GM19351 (cell line): ENCODE measurements around the gene FAM237B.

Experiments used
- ATAC-seq: cut with Tn5 transposase; IDR thresholded peaks from one replicate; pipeline ENCODE4 v1.9.1; 2021; ENCODE audit warnings: mild to moderate bottlenecking, moderate library complexity; ENCODE audit not compliant: unreplicated experiment

Gene FAM237B

GRCh38 chr7:90298145-90299038 lies 22.7 kb downstream of the FAM237B start:
- peak; percentile 91 for ATAC-seq

- ATAC-seq: no peak
Measured at GRCh38 chr7:90290244-90291113, 30.6 kb downstream of the FAM237B start.

- no peak for ATAC-seq
Measured at GRCh38 chr7:90288154-90288553, 33.0 kb downstream of the FAM237B start.

- no peak for ATAC-seq
Measured at GRCh38 chr7:90276033-90276728, 44.9 kb downstream of the FAM237B start.

GRCh38 chr7:90274161-90274560 lies 46.9 kb downstream of the FAM237B start:
- ATAC-seq: no peak

- no peak for ATAC-seq
Measured at GRCh38 chr7:90272242-90272641, 48.9 kb downstream of the FAM237B start.

- no peak for ATAC-seq
Measured at GRCh38 chr7:90271753-90272152, 49.4 kb downstream of the FAM237B start.

- ATAC-seq: no peak
Measured at GRCh38 chr7:90270431-90271178, 50.5 kb downstream of the FAM237B start.

GRCh38 chr7:90269163-90269562 lies 51.9 kb downstream of the FAM237B start:
- ATAC-seq: no peak

- ATAC-seq: no peak
Measured at GRCh38 chr7:90267263-90267858, 53.7 kb downstream of the FAM237B start.

GRCh38 chr7:90266808-90267207 lies 54.3 kb downstream of the FAM237B start:
- ATAC-seq: no peak
